Neural crest cell (in vitro differentiated cells): ENCODE measurements around the gene SH3TC2. TPM values are rescaled to one million over a fixed set of nuclear protein-coding genes. Genes with fewer than 3 reads are reported as not detected.

Experiments
- DNase-seq: peaks from one replicate; pipeline ENCODE4 v3.0.0; 2021; ENCODE audit warnings: low read depth, mixed read lengths, low spot score
- H3K27ac Mint-ChIP-seq: one replicate; pipeline ENCODE4 v1.8.0; 2021; ENCODE audit warnings: mild to moderate bottlenecking, mixed read lengths; ENCODE audit not compliant: unreplicated experiment
- H3K27me3 Mint-ChIP-seq: 2 replicates; pipeline ENCODE4 v1.8.0; 2021; ENCODE audit warnings: low read depth, mild to moderate bottlenecking, mixed read lengths
- H3K36me3 Mint-ChIP-seq: 2 replicates; pipeline ENCODE4 v1.8.0; 2021; ENCODE audit warnings: low read depth, mild to moderate bottlenecking, mixed read lengths
- H3K4me1 Mint-ChIP-seq: 2 replicates; pipeline ENCODE4 v1.8.0; 2021; ENCODE audit warnings: mixed read lengths
- H3K4me3 Mint-ChIP-seq: one replicate; pipeline ENCODE4 v1.8.0; 2021; ENCODE audit warnings: mild to moderate bottlenecking, mixed read lengths
- H3K9me3 Mint-ChIP-seq: 2 replicates; pipeline ENCODE4 v1.8.0; 2021; ENCODE audit warnings: mixed read lengths
- total RNA-seq: library from RNA; stranded (reverse); gene quantifications from 2 replicates; pipeline ENCODE4 v1.2.1, GENCODE V29; 2021
- TF ChIP-seq, protein P1 (sequence below): fragments of 200-600 bp; sonication (generic); conservative IDR thresholded peaks from 2 replicates; pipeline ENCODE4 v1.5.0; 2021; ENCODE audit warnings: antibody characterized with exemption, mild to moderate bottlenecking

The SH3TC2 gene
- total RNA-seq, 1 donor from 2014 or later = 9.3 TPM

DNA sequence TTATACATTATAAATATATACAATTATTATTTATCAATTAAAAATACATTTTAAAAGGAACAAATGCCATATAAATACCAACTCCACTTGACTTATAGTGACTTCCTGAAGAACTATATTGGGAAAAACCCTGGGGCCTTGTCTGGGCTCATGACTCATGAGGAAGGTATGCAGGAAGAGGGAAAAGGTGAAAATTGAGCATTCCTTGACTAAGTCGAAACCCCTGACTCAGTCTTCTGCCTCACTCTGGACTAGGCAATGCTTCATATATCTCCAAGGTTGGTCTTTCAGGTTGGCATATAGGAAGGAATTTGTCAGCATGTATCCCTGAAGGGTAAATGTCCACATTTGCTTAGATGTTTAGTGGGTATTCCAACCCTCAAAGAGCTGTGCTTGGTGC, 78.5 kb downstream of the SH3TC2 start:
- Mint-ChIP-seq H3K27ac (no peak overlapping the region), H3K27me3 (no peaks in the 10 kb centered on the region), H3K9me3 (no peaks in the 10 kb centered on the region), H3K36me3 (no peaks in the 10 kb centered on the region), H3K4me3 (no peak overlapping the region), H3K4me1 (no peaks in the 10 kb centered on the region)
- TF ChIP-seq, protein P1, sequence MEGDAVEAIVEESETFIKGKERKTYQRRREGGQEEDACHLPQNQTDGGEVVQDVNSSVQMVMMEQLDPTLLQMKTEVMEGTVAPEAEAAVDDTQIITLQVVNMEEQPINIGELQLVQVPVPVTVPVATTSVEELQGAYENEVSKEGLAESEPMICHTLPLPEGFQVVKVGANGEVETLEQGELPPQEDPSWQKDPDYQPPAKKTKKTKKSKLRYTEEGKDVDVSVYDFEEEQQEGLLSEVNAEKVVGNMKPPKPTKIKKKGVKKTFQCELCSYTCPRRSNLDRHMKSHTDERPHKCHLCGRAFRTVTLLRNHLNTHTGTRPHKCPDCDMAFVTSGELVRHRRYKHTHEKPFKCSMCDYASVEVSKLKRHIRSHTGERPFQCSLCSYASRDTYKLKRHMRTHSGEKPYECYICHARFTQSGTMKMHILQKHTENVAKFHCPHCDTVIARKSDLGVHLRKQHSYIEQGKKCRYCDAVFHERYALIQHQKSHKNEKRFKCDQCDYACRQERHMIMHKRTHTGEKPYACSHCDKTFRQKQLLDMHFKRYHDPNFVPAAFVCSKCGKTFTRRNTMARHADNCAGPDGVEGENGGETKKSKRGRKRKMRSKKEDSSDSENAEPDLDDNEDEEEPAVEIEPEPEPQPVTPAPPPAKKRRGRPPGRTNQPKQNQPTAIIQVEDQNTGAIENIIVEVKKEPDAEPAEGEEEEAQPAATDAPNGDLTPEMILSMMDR = no peak
- DNase-seq = no peak

DNA sequence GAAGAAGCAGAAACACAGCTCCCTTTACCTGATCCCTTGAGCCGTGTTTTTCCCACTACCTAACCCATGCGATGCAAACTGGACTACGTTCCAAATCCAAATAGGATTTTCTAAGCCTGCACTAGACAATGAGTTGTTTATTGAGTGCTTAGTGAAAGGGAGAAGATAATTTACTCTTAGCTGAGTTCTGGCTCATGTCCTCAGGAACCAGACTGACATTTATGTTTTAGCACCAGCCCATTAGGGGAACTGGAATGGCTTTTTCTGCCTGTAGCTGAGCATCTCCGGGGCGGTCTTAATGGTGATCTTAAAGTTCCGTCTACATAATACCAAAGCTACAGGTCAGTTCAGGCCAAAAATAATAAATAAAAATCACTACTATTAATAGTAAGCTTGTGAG, 81.5 kb downstream of the SH3TC2 start:
- TF ChIP-seq, protein P1 = no peak
- Mint-ChIP-seq H3K27ac (no peak overlapping the region), H3K9me3 (no peaks in the 10 kb centered on the region), H3K27me3 (no peaks in the 10 kb centered on the region), H3K36me3 (no peaks in the 10 kb centered on the region), H3K4me1 (no peaks in the 10 kb centered on the region), H3K4me3 (no peak overlapping the region)
- DNase-seq = no peak

DNA sequence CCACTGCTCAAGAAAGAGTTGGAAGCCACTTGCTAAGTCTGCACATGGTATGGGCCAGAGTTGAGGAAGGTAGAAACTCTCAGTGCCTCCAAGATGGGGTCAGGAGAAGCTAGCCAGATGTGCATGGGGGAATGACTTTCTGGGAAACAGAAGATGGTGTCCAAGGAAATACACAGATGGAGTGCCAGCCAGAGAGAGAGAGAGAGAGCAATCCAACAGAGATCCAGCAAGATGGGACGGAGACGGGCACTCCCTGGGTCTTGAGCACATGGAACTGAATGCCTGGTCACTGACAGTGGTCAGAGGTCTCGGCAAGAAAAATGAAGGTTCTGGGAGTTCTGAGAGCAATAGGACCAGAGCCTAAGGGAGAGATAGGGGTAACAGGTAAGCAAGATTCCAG, 82.1 kb downstream of the SH3TC2 start:
- H3K27me3 Mint-ChIP-seq = no peaks in the 10 kb centered on the region
- DNase-seq = no peak
- no peaks in the 10 kb centered on the region for H3K4me1 Mint-ChIP-seq
- H3K4me3 Mint-ChIP-seq = no peak overlapping the region
- no peaks in the 10 kb centered on the region for H3K36me3 Mint-ChIP-seq
- H3K9me3 Mint-ChIP-seq = no peaks in the 10 kb centered on the region
- no peak overlapping the region for H3K27ac Mint-ChIP-seq
- TF ChIP-seq, protein P1 = no peak

DNA sequence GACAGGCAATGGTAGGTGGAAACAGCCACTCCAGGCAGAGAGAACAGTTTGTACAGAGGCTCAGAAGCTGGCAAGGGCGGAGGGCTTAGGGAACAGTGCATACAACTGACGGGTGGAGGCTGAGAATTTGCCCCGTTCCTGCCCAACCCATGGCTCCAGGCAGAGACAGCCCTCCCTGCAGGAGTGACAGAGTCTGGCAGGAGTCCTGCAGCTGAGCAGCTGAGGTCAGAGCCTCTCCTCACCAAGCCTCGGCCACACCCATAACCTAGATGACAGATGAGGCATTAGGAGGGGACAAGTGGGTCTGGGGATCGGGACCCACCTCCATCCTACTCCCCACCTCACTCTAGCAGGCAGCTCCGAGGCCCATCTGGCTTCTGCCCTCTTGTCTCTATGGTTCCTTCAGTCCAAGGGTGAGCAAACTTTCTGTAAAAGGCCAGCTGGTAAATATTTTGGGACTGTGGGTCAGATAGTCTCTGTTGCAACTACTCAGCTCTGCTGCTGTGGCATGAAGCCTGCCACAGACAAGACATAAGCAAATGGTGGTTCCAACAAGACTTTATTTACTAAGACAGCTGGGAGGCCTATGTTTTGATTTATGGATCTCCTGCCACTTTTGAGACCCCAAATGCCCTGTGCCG, 83.7 kb downstream of the SH3TC2 start:
- Mint-ChIP-seq H3K9me3 (no peaks in the 10 kb centered on the region), H3K27ac (peak overlapping the region; percentile 58), H3K4me1 (no peaks in the 10 kb centered on the region), H3K36me3 (no peaks in the 10 kb centered on the region), H3K27me3 (no peaks in the 10 kb centered on the region), H3K4me3 (no peak overlapping the region)
- TF ChIP-seq, protein P1 = no peak
- no peak for DNase-seq

DNA sequence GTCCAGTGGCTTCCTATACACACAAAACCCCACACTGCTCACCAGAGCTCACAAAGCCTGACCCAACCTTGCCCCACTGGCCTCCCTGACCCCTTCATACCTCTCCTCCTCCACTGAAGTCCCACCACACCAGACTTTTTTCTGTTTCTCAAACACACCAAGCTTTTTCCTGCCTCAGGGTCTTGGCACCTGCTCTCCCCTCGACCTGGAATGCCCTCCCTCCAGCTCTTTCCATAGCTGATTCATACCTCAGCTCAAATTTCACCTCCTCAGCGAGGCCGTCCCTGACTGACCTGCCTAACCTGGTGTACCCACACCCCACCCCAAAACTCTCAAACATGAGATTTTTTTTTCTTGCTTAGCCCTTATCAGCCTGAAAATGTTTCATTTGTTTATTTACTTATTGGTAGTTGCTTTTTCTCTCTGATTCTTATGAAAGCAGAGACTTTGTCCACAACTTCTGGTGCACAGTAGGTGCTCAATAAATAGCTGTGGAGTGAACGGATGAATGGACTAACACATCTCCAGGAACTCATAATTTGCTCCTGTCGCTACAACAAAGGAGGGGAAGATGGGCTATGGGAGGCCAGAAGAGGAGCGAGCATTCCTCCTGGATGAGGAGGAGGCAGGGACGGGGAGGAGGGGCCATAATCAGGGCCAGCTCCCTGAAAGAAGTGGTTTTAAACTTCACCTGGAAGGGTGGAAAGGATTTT, 84.3 kb downstream of the SH3TC2 start:
- no peaks in the 10 kb centered on the region for H3K36me3 Mint-ChIP-seq
- DNase-seq = no peak
- peak overlapping the region; percentile 58 for H3K27ac Mint-ChIP-seq
- no peaks in the 10 kb centered on the region for H3K9me3 Mint-ChIP-seq
- TF ChIP-seq, protein P1 = no peak
- no peak overlapping the region for H3K4me3 Mint-ChIP-seq
- no peaks in the 10 kb centered on the region for H3K27me3 Mint-ChIP-seq
- no peaks in the 10 kb centered on the region for H3K4me1 Mint-ChIP-seq
